Prostate gland (tissue), 2 donors: ENCODE results near the gene FRZB. TPM values are rescaled to one million over a fixed set of nuclear protein-coding genes. Genes with fewer than 3 reads are reported as not detected.

Experiments
- DNase-seq: peaks from one replicate; pipeline ENCODE4 v3.0.0-alpha.2; 2019; ENCODE audit warnings: low spot score
- H3K27ac ChIP-seq, 2 donors: fragments of 200-600 bp; sonication (generic); 2 replicates each; pipeline ENCODE4 v1.5.1; 2017 to 2019
- H3K27me3 ChIP-seq: fragments of 200-600 bp; sonication (generic); replicated peaks from 2 replicates; pipeline ENCODE4 v1.5.1; 2019; ENCODE audit not compliant: insufficient read depth
- H3K36me3 ChIP-seq, 2 donors: fragments of 200-600 bp; sonication (generic); 1 replicate in 1 of 2; 2 replicates in 1 of 2; pipeline versions ENCODE4 v1.5.1 to v1.8.1; 2017 to 2019
- H3K4me1 ChIP-seq: fragments of 200-600 bp; sonication (generic); replicated peaks from 2 replicates; pipeline ENCODE4 v1.5.1; 2019
- H3K4me3 ChIP-seq, 2 donors: fragments of 200-600 bp; sonication (generic); 2 replicates each; pipeline ENCODE4 v1.5.1; 2017 to 2019
- H3K9me3 ChIP-seq: fragments of 200-600 bp; sonication (generic); 2 replicates; pipeline ENCODE4 v1.5.1; 2017
- POLR2A ChIP-seq: fragments of 450-650 bp; IDR thresholded peaks from one replicate; pipeline ENCODE4 v1.6.1; 2016; ENCODE audit warnings: antibody characterized with exemption, mild to moderate bottlenecking
- POLR2AphosphoS5 ChIP-seq: sonication (generic); formaldehyde crosslinking; IDR thresholded peaks from one replicate; pipeline ENCODE4 v1.6.1; 2017; ENCODE audit warnings: antibody characterized with exemption
- WGBS: methylation state at CpG from one replicate; pipeline ENCODE4 v1.1.5; 2018; 5-methylcytosine and 5-hydroxymethylcytosine counted together
- intact Hi-C: fragments of 100-400 bp; cut with DNase I; formaldehyde crosslinking; loops from one replicate; pipeline ENCODE4 v1.14.2; 2022
- total RNA-seq, 2 donors: library from RNA; depleted of rRNA; stranded (reverse); fragments of >200 nt; gene quantifications; one replicate each; pipeline ENCODE4 v1.1.0, GENCODE V29; 2016
- TF ChIP-seq, protein P1 (sequence below), 4 experiments: fragments of 200-600 bp in 2 of 4; fragments of 450-650 bp in 2 of 4; sonication (generic) in 2 of 4; IDR thresholded peaks; 1 replicate in 3 of 4; 2 replicates in 1 of 4; pipeline ENCODE4 v1.5.1; 2016 to 2019; ENCODE audit warnings: antibody characterized with exemption in 4 of 4, mild to moderate bottlenecking in 2 of 4, moderate library complexity in 2 of 4

The FRZB gene
- total RNA-seq, 2 donors from 2014 or later = 0.91 to 7.6 TPM

DNA sequence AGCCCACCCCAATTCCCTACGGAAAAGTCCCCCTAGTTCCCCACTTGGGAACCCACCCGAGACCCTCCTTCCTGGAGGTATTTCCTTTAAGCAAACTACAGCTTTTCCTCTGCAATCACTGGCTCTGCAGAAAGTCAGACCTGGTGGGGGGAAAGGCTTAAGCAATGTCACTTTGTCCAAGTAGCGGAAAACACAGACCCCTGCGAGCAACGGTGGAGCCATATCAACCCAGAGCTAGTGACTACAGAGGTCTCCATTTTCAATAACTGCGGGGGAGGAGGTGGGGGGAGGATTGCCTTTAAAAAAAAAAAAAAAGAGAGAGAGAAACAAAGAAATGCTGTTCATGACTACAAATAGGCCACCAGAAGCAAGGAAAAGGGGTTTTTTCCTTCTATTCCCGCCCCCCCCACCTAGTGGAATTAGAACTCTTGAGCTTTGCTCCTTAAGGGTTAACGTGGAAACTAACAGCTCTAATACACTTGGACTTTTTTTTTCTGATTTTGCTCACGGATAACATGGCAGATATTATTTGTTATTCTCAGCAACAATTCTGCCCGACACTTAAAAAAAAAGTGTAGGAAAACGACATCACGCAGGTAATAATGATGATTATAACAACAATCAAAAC is 1.1 kb upstream of the FRZB start:
- H3K27me3 ChIP-seq = no peaks in the 10 kb centered on the region
- DNase-seq = no peak
- intact Hi-C loops = no loop called here
- H3K27ac ChIP-seq = no peak overlapping the region
- H3K4me1 ChIP-seq = no peaks in the 10 kb centered on the region
- 51% methylated on average over 12 of the region's 12 CpGs for WGBS
- H3K36me3 ChIP-seq = no peaks in the 10 kb centered on the region
- TF ChIP-seq POLR2A = no peak
- peak overlapping the region; percentile 23 to 34 for H3K4me3 ChIP-seq
- H3K9me3 ChIP-seq = no peaks in the 10 kb centered on the region

DNA sequence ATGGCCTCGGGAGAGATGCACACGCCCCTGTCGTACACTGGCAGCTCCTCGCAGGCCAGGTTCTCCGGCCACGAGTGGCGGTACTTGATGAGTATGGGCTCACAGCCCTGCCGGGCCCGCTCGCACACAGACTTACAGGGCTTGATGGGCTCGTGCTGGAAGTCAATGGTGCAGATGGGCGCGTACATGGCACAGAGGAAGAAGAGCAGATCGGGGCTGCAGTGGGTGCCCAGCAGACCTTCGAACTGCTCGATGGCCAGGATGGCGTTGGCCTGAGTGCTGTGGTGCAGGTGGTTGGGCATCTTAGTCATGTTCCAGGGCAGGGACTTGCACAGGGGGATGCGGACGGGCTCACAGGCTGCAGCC is 359 bp downstream of the FRZB start:
- no peaks in the 10 kb centered on the region for H3K27me3 ChIP-seq
- no peak overlapping the region for H3K27ac ChIP-seq
- TF ChIP-seq, protein P1, sequence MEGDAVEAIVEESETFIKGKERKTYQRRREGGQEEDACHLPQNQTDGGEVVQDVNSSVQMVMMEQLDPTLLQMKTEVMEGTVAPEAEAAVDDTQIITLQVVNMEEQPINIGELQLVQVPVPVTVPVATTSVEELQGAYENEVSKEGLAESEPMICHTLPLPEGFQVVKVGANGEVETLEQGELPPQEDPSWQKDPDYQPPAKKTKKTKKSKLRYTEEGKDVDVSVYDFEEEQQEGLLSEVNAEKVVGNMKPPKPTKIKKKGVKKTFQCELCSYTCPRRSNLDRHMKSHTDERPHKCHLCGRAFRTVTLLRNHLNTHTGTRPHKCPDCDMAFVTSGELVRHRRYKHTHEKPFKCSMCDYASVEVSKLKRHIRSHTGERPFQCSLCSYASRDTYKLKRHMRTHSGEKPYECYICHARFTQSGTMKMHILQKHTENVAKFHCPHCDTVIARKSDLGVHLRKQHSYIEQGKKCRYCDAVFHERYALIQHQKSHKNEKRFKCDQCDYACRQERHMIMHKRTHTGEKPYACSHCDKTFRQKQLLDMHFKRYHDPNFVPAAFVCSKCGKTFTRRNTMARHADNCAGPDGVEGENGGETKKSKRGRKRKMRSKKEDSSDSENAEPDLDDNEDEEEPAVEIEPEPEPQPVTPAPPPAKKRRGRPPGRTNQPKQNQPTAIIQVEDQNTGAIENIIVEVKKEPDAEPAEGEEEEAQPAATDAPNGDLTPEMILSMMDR (IDR thresholded peaks at IDR 0.05) = no peak
- TF ChIP-seq POLR2AphosphoS5 (no peak), POLR2A (no peak)
- H3K36me3 ChIP-seq = no peaks in the 10 kb centered on the region
- DNase-seq = no peak
- no peaks in the 10 kb centered on the region for H3K9me3 ChIP-seq
- H3K4me1 ChIP-seq = no peaks in the 10 kb centered on the region
- intact Hi-C loops = no loop called here
- 10% methylated on average over 19 of the region's 19 CpGs for WGBS
- peak overlapping the region; percentile 23 to 34 for H3K4me3 ChIP-seq

DNA sequence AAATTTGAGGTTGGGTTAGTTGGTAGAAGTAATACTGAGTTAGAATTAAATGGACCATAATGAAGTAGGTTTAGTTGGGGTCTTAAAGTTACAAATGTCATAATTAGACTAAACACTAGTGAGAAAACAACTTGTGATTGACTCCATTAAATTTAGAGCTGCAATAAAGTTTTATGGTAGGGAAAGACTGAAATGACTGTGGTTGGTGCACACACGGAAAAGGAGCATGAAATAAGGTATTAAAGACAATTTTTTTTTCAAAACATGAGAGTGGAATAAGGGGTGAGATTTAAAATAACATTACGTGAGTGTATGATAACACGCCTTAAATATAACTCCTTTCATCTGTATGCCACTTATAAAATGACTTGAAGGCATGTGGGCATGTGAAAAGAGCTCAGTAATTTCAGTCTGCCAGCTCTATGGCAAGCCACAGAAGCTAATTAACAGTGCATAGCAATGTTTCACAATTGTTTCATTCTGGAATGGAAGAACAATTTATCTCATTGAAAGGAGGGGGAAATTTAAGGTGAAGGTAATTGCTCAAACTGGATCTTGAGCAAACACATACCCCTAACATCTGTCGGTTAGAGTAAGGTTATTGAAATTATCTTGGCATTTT is 1.4 kb downstream of the FRZB start:
- H3K4me1 ChIP-seq = no peaks in the 10 kb centered on the region
- 86% methylated on average over 4 of the region's 4 CpGs for WGBS
- DNase-seq = no peak
- H3K27me3 ChIP-seq = no peaks in the 10 kb centered on the region
- H3K27ac ChIP-seq = no peak overlapping the region
- TF ChIP-seq POLR2A = no peak
- TF ChIP-seq, protein P1 (IDR thresholded peaks at IDR 0.05) = no peak
- TF ChIP-seq POLR2AphosphoS5 = no peak
- H3K9me3 ChIP-seq = no peaks in the 10 kb centered on the region
- no peak overlapping the region for H3K4me3 ChIP-seq
- intact Hi-C loops = no loop called here
- no peaks in the 10 kb centered on the region for H3K36me3 ChIP-seq

DNA sequence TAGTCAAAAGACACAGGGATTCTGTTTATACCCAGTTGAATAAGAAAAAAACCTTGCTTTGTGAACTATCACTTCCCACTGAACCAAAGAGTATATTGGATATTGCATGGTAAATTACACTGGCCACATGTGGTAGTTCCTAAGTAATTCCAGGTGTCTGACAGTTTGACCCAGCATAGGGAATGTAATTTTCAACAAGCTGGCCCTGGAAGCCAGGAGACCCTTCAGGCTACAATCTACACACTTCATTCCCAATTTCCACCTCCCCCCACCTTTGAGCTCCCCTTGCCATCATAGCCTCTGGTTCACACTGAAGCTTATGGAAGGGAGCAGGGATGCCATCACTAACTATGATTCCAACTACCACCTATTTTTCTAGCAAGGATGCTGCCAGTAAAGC is 2.8 kb downstream of the FRZB start:
- H3K4me3 ChIP-seq = no peak overlapping the region
- no peaks in the 10 kb centered on the region for H3K27me3 ChIP-seq
- H3K9me3 ChIP-seq = no peaks in the 10 kb centered on the region
- no peak for DNase-seq
- H3K4me1 ChIP-seq = no peaks in the 10 kb centered on the region
- H3K36me3 ChIP-seq = no peaks in the 10 kb centered on the region
- TF ChIP-seq, protein P1 (IDR thresholded peaks at IDR 0.05) = no peak
- TF ChIP-seq POLR2AphosphoS5 (no peak), POLR2A (no peak)
- intact Hi-C loops = no loop called here
- no peak overlapping the region for H3K27ac ChIP-seq

DNA sequence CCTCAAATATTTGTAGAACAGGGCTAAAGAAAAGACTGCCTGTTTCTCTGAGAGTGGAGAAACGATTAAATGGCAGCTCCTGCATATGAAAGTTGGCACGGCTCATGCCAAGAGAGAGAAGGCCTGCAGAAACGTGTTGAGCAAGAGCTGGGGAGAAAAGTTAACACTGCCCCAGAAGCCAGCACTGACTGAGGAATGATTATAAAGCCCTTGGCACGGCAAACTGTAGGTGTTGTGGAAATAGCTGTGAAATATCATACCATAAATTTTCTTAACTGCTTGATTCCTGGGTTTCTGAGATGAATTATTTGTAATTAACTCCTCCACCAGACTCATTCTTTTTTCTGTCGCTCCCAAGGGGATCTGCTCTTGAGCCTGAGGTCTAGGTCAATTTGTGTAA is 4.3 kb downstream of the FRZB start:
- H3K9me3 ChIP-seq = no peaks in the 10 kb centered on the region
- TF ChIP-seq POLR2AphosphoS5 (no peak), POLR2A (no peak)
- TF ChIP-seq, protein P1 (IDR thresholded peaks at IDR 0.05) = no peak
- peak; percentile 21 for DNase-seq
- H3K27me3 ChIP-seq = no peaks in the 10 kb centered on the region
- H3K27ac ChIP-seq = no peak overlapping the region
- H3K4me1 ChIP-seq = no peaks in the 10 kb centered on the region
- 41% methylated on average over 5 of the region's 5 CpGs for WGBS
- H3K4me3 ChIP-seq = no peak overlapping the region
- intact Hi-C loops = no loop called here
- no peaks in the 10 kb centered on the region for H3K36me3 ChIP-seq
